Ascending aorta (tissue), 2 donors: ENCODE measurements around the gene NAA38. TPM values are rescaled to one million over a fixed set of nuclear protein-coding genes. Genes with fewer than 3 reads are reported as not detected.

Experiments
- DNase-seq, 2 donors: peaks; one replicate each; pipeline ENCODE4 v3.0.0-alpha.2; 2019; ENCODE audit warnings: low spot score in 2 of 2
- H3K27ac ChIP-seq, 2 donors: fragments of 200-600 bp; sonication (generic); one replicate each; pipeline ENCODE4 v1.5.1; 2016 to 2017; ENCODE audit warnings: mild to moderate bottlenecking in 1 of 2
- H3K27me3 ChIP-seq: fragments of 200-600 bp; sonication (generic); one replicate; pipeline ENCODE4 v1.5.1; 2017
- H3K36me3 ChIP-seq, 2 donors: fragments of 200-600 bp; sonication (generic); one replicate each; pipeline ENCODE4 v1.5.1; 2016
- H3K4me1 ChIP-seq, 2 donors: fragments of 200-600 bp; sonication (generic); one replicate each; pipeline ENCODE4 v1.5.1; 2016 to 2017; ENCODE audit warnings: mild to moderate bottlenecking in 1 of 2
- H3K4me3 ChIP-seq, 2 donors: fragments of 200-600 bp; sonication (generic); one replicate each; pipeline ENCODE4 v1.5.1; 2016 to 2017; ENCODE audit warnings: mild to moderate bottlenecking in 1 of 2
- H3K9me3 ChIP-seq, 2 donors: fragments of 200-600 bp; sonication (generic); one replicate each; pipeline ENCODE4 v1.5.1; 2016
- CTCF ChIP-seq, 3 experiments: fragments of 200-600 bp in 2 of 3; fragments of 450-650 bp in 1 of 3; sonication (generic) in 2 of 3; IDR thresholded peaks; one replicate each; pipeline ENCODE4 v1.5.1; 2016 to 2019; ENCODE audit warnings: antibody characterized with exemption in 3 of 3, mild to moderate bottlenecking in 1 of 3, moderate library complexity in 1 of 3
- intact Hi-C: fragments of 100-400 bp; cut with DNase I; formaldehyde crosslinking; loops from one replicate; pipeline ENCODE4 v1.15.1; 2023
- total RNA-seq: library from RNA; depleted of rRNA; stranded (reverse); fragments of >200 nt; gene quantifications from one replicate; pipeline ENCODE4 v1.1.0, GENCODE V29; 2016

The NAA38 gene
- total RNA-seq, 1 donor from 2014 or later: 59.0 TPM

GRCh38 chr17:7837408-7838088 lies 19.8 kb downstream of the NAA38 start:
- intact Hi-C loops: loop anchor here (5.0 to 10.0 kb wide), 2 partner anchors 265 to 623 kb away; partner anchors contain the start of genes ACADVL and DLG4
- H3K27ac ChIP-seq: peak overlapping the region; percentile 91 to 98
- no peaks in the 10 kb centered on the region for H3K27me3 ChIP-seq
- no peak for DNase-seq
- H3K4me3 ChIP-seq: peak overlapping the region; percentile 20 to 25
- no peaks in the 10 kb centered on the region for H3K9me3 ChIP-seq
- peaks cover 8 to 37% of the 10 kb centered on the region in 2 donors for H3K4me1 ChIP-seq
- no peaks in the 10 kb centered on the region for H3K36me3 ChIP-seq
- no peak for TF ChIP-seq CTCF (IDR thresholded peaks at IDR 0.05)

GRCh38 chr17:7836596-7837407 lies 20.6 kb downstream of the NAA38 start:
- Histone ChIP-seq H3K4me3 (peak overlapping the region; percentile 68 to 80), H3K27me3 (no peaks in the 10 kb centered on the region), H3K9me3 (no peaks in the 10 kb centered on the region), H3K4me1 (peaks cover 8 to 37% of the 10 kb centered on the region in 2 donors), H3K36me3 (no peaks in the 10 kb centered on the region), H3K27ac (peak overlapping the region; percentile 91 to 98)
- peak; percentile 59 to 93 for DNase-seq
- intact Hi-C loops: loop anchor here (5.0 to 10.0 kb wide), 2 partner anchors 265 to 622 kb away; partner anchors contain the start of genes ACADVL and DLG4
- TF ChIP-seq CTCF (IDR thresholded peaks at IDR 0.05): no peak

GRCh38 chr17:7835814-7836595 lies 21.4 kb downstream of the NAA38 start:
- Histone ChIP-seq H3K9me3 (no peaks in the 10 kb centered on the region), H3K36me3 (no peaks in the 10 kb centered on the region), H3K27ac (peak overlapping the region; percentile 91 to 98), H3K4me3 (peak overlapping the region; percentile 68 to 80), H3K4me1 (peaks cover 8 to 33% of the 10 kb centered on the region in 2 donors), H3K27me3 (no peaks in the 10 kb centered on the region)
- no peak for TF ChIP-seq CTCF (IDR thresholded peaks at IDR 0.05)
- DNase-seq: peak in 1 of 2 donors; percentile 83
- intact Hi-C loops: loop anchor here (1.0 to 10.0 kb wide), 5 partner anchors 21 to 621 kb away; partner anchors contain the start of genes ACADVL, DLG4, NAA38 and TP53

GRCh38 chr17:7834957-7835813 lies 22.2 kb downstream of the NAA38 start:
- peaks cover 8 to 29% of the 10 kb centered on the region in 2 donors for H3K4me1 ChIP-seq
- peak; percentile 82 to 94 (median 85) for TF ChIP-seq CTCF (IDR thresholded peaks at IDR 0.05)
- H3K36me3 ChIP-seq: no peaks in the 10 kb centered on the region
- peak overlapping the region; percentile 68 to 80 for H3K4me3 ChIP-seq
- no peaks in the 10 kb centered on the region for H3K9me3 ChIP-seq
- intact Hi-C loops: loop anchor here (1.0 to 10.0 kb wide), 6 partner anchors 9 to 620 kb away; partner anchors contain the start of genes ACADVL, DLG4, NAA38 and TP53
- H3K27ac ChIP-seq: peak overlapping the region; percentile 91 to 98
- DNase-seq: peak; percentile 93 to 99
- no peaks in the 10 kb centered on the region for H3K27me3 ChIP-seq
